Aorta (tissue), 5 donors: ENCODE measurements around the gene KLF2. TPM values are rescaled to one million over a fixed set of nuclear protein-coding genes. Genes with fewer than 3 reads are reported as not detected.

Experiments
- ATAC-seq: fragments of 200-7000 bp; cut with Tn5 transposase; one replicate; pipeline ENCODE4 v1.9.1; 2022; ENCODE audit warnings: moderate library complexity; ENCODE audit not compliant: low FRiP score
- DNase-seq, 2 donors: peaks; one replicate each; pipeline ENCODE4 v3.0.0-alpha.2; 2020
- H3K27ac ChIP-seq, 2 donors: one replicate each; pipeline ENCODE4 v1.5.1; 2013; ENCODE audit warnings: low read length in 2 of 2, mild to moderate bottlenecking in 2 of 2, moderate library complexity in 2 of 2, control low read depth in 1 of 2, inconsistent platforms in 1 of 2, low read depth in 1 of 2
- H3K27me3 ChIP-seq, 2 donors: one replicate each; pipeline ENCODE4 v1.6.1; 2013; ENCODE audit warnings: control low read depth in 1 of 2, low read length in 1 of 2, mild to moderate bottlenecking in 1 of 2, moderate library complexity in 1 of 2; ENCODE audit not compliant: insufficient read depth in 2 of 2, control insufficient read depth in 1 of 2
- H3K36me3 ChIP-seq, 2 donors: one replicate each; pipeline ENCODE4 v1.6.1; 2013; ENCODE audit warnings: control low read depth in 1 of 2, low read length in 1 of 2, mild to moderate bottlenecking in 1 of 2; ENCODE audit not compliant: insufficient read depth in 2 of 2, control insufficient read depth in 1 of 2
- H3K4me1 ChIP-seq, 2 donors: one replicate each; pipeline ENCODE4 v1.6.1; 2013; ENCODE audit warnings: low read length in 2 of 2, control low read depth in 1 of 2, mild to moderate bottlenecking in 1 of 2, moderate library complexity in 1 of 2; ENCODE audit not compliant: insufficient read depth in 2 of 2, control insufficient read depth in 1 of 2
- H3K4me3 ChIP-seq, 2 donors: one replicate each; pipeline ENCODE4 v1.5.1; 2013; ENCODE audit warnings: low read length in 2 of 2, control low read depth in 1 of 2, mild to moderate bottlenecking in 1 of 2
- H3K9me3 ChIP-seq: one replicate; pipeline ENCODE4 v1.6.1; 2013; ENCODE audit warnings: mild to moderate bottlenecking, low read length; ENCODE audit not compliant: control insufficient read depth
- WGBS, 2 donors: extraction: QIAGEN DNeasy Blood & Tissue Kit; methylation state at CpG; one replicate each; pipeline ENCODE4 v1.1.7; 2013; 5-methylcytosine and 5-hydroxymethylcytosine counted together
- intact Hi-C, 2 donors: fragments of 100-400 bp; cut with DNase I; formaldehyde crosslinking; loops; one replicate each; pipeline versions ENCODE4 v1.14.2 to v1.15.0; 2022
- polyA plus RNA-seq, 2 donors: library from polyadenylated mRNA; stranded (reverse); fragments of 200-250 nt; gene quantifications; one replicate each; pipeline ENCODE4 v1.2.3, GENCODE V29; 2013
- total RNA-seq, 2 donors: library from RNA; stranded (reverse); fragmentation: NEBNext Ultra II Directional; extraction: Animal tissue kit (Norgen Biotek cat#: 25700); gene quantifications; one replicate each; pipeline ENCODE4 v1.2.1, GENCODE V29; 2021
- donor health status: healthy with polysubstance abuse.
- donor health status: Bipolar disorder and iron deficiency.
- donor health status: DM: no; HTN: no; CAD: no.
- donor health status: DM: no; HTN: no; CAD: no.
- donor health status: DM: yes; HTN: yes; CAD: no.

The KLF2 gene
- total and polyA plus RNA-seq, 4 donors, result 4.8 to 223 (median 55.6) TPM

GRCh38 chr19:16328824-16329482 is 4.3 kb downstream of the KLF2 start:
- intact Hi-C loops, result loop anchor here (5.0 kb wide), 3 partner anchors 37 to 262 kb away; no protein-coding TSS in a partner anchor
- DNase-seq, result no peak
- H3K27me3 ChIP-seq, result no peaks in the 10 kb centered on the region
- H3K27ac ChIP-seq, result peak overlapping the region in 1 of 2 donors; percentile 91
- H3K4me3 ChIP-seq, result no peak overlapping the region
- no peaks in the 10 kb centered on the region for H3K9me3 ChIP-seq
- 65% methylated on average over 11 of the region's 11 CpGs for WGBS, 2 donors
- H3K36me3 ChIP-seq, result no peaks in the 10 kb centered on the region
- H3K4me1 ChIP-seq, result no peaks in the 10 kb centered on the region
- ATAC-seq, result no peak

GRCh38 chr19:16330368-16330801 is 5.8 kb downstream of the KLF2 start:
- no peak overlapping the region for H3K4me3 ChIP-seq
- H3K36me3 ChIP-seq, result no peaks in the 10 kb centered on the region
- DNase-seq (peak; percentile 84 to 94), ATAC-seq (peak; percentile 17)
- WGBS, 2 donors, result 46 to 62% methylated on average over 8 of the region's 8 CpGs
- intact Hi-C loops, result loop anchor here in 1 of 2 donors (5.0 kb wide), 1 partner anchor 263 kb away; no protein-coding TSS in a partner anchor
- no peaks in the 10 kb centered on the region for H3K27me3 ChIP-seq
- no peak overlapping the region for H3K27ac ChIP-seq
- no peaks in the 10 kb centered on the region for H3K4me1 ChIP-seq
- H3K9me3 ChIP-seq, result no peaks in the 10 kb centered on the region

DNA sequence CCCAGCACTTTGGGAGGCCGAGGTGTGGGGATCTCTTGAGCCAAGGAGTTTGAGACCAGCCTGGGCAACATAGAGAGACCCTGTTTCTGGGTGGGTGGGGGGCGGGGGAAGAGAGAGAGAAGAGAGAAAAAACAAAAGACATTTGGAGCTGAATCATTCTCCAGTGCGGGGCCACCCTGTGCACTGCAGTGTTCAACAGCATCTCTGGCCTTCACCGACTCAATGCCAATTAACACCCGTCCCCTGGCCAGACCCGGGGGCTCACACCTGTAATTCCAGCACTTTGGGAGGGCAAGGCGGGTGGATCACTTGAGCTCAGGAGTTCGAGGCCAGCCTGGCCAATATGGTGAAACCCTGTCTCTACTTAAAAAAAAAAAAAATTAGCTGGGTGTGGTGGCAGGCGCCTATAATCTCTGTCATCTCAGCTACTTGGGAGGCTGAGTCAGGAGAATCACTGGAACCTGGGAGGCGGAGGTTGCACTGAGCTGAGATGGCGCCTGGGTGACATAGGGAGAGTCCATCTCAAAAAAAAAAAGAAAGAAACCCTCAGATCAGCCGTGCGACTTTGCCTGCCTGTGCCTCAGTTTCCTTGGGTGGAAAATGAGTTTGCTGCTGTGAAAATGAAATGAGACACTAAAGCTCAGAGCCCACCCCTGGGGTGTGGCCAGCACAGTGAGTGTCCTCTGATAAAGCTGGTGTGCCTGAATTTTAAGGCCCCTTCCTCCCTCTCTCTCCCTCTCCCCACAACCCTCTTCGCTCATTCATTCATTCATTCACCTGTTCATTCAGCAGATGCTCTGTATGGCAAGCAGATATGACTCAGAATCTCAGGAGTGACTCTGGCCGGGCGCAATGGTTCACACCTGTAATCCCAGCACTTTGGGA is 6.4 kb downstream of the KLF2 start:
- intact Hi-C loops, result loop anchor here in 1 of 2 donors (5.0 kb wide), 1 partner anchor 264 kb away; no protein-coding TSS in a partner anchor
- Histone ChIP-seq H3K27me3 (no peaks in the 10 kb centered on the region), H3K9me3 (no peaks in the 10 kb centered on the region), H3K4me1 (no peaks in the 10 kb centered on the region), H3K4me3 (no peak overlapping the region), H3K27ac (peak overlapping the region in 1 of 2 donors; percentile 66), H3K36me3 (no peaks in the 10 kb centered on the region)
- 87 to 88% methylated on average over 16 of the region's 16 CpGs for WGBS, 2 donors
- ATAC-seq (no peak), DNase-seq (no peak)

DNA sequence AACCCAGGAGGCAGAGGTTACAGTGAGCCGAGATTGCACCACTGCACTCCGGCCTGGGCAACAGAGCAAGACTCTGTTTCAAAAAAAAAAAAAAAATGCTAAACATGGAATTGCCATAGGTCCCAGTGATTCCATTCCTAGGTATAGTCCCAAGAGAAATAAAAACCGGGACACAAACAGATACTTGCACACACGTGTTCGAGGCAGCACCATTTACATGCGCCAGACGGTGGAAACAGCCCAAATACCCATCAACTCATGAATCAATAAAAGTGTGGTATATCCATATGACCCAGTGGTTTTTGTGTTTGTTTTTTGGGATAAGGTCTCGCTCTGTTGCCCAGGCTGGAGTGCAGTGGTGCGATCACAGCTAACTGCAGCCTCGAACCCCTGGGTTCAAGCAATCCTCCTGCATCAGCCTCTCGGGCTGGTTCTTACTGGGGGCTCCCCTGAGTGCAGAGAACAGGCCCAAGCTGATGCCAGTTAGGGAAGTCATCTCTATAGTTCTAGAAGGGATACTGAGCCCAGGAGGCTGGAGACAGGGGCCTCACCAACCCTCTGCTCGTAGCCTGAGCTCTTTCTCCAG is 8.5 kb downstream of the KLF2 start:
- H3K27me3 ChIP-seq, result no peaks in the 10 kb centered on the region

GRCh38 chr19:16334411-16334810 is 9.8 kb downstream of the KLF2 start:
- DNase-seq (no peak), ATAC-seq (no peak)
- Histone ChIP-seq H3K9me3 (no peaks in the 10 kb centered on the region), H3K4me1 (no peaks in the 10 kb centered on the region), H3K27me3 (no peaks in the 10 kb centered on the region), H3K36me3 (no peaks in the 10 kb centered on the region), H3K4me3 (no peak overlapping the region), H3K27ac (no peak overlapping the region)
- intact Hi-C loops, result loop anchor here in 1 of 2 donors (5.0 kb wide), 1 partner anchor 267 kb away; no protein-coding TSS in a partner anchor
- 82 to 96% methylated on average over 1 of the region's 1 CpG for WGBS, 2 donors

More for the DNA sequence above, 8.5 kb downstream of the KLF2 start:
- Histone ChIP-seq H3K4me1 (no peaks in the 10 kb centered on the region), H3K36me3 (no peaks in the 10 kb centered on the region), H3K4me3 (no peak overlapping the region), H3K27ac (peak overlapping the region in 1 of 2 donors; percentile 10), H3K9me3 (no peaks in the 10 kb centered on the region)
- WGBS, 2 donors, result 92 to 96% methylated on average over 12 of the region's 12 CpGs
- intact Hi-C loops, result loop anchor here in 1 of 2 donors (5.0 kb wide), 1 partner anchor 266 kb away; no protein-coding TSS in a partner anchor
- DNase-seq (no peak), ATAC-seq (no peak)

DNA sequence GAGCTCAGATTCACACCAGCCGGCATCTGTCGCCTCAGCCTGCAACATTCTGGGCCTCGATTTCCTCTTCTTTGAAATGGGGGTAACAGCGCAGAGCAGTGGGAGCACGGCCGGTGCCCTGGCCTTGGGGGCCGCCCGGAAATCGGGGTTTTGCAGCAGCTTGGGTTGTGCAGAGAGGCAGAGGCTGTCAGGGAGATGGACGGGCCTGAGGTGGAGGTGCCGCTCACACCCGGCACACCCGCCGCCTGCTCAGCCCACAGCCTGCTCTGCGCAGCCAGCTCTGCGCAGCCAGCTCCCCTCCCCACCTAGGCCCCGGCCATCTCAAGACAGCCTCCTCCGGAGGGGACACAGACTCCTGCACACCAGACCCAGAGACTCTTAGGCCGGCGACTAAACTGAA is 10.6 kb downstream of the KLF2 start:
- intact Hi-C loops, result no loop called here
- H3K9me3 ChIP-seq, result no peaks in the 10 kb centered on the region
- H3K27me3 ChIP-seq, result no peaks in the 10 kb centered on the region
- no peaks in the 10 kb centered on the region for H3K36me3 ChIP-seq
- DNase-seq, result no peak
- WGBS, 2 donors, result 95 to 99% methylated on average over 20 of the region's 20 CpGs
- no peak overlapping the region for H3K27ac ChIP-seq
- H3K4me1 ChIP-seq, result no peaks in the 10 kb centered on the region
- peak; percentile 0 for ATAC-seq
- no peak overlapping the region for H3K4me3 ChIP-seq

- intact Hi-C loops, result no loop called here
- Histone ChIP-seq H3K9me3 (no peaks in the 10 kb centered on the region), H3K36me3 (no peaks in the 10 kb centered on the region), H3K4me3 (no peak overlapping the region), H3K27me3 (no peaks in the 10 kb centered on the region), H3K4me1 (no peaks in the 10 kb centered on the region), H3K27ac (no peak overlapping the region)
- ATAC-seq (no peak), DNase-seq (no peak)
- WGBS, 2 donors, result 94 to 96% methylated on average over 4 of the region's 4 CpGs
Observed at GRCh38 chr19:16336571-16336970, 11.9 kb downstream of the KLF2 start.

GRCh38 chr19:16337809-16338469 is 13.3 kb downstream of the KLF2 start:
- no peaks in the 10 kb centered on the region for H3K36me3 ChIP-seq
- ATAC-seq, result peak; percentile 19
- DNase-seq, result no peak
- no peaks in the 10 kb centered on the region for H3K9me3 ChIP-seq
- no peaks in the 10 kb centered on the region for H3K27me3 ChIP-seq
- peak overlapping the region; percentile 55 to 58 for H3K27ac ChIP-seq
- intact Hi-C loops, result loop anchor here in 1 of 2 donors (2.0 kb wide), 1 partner anchor 45 kb away; no protein-coding TSS in a partner anchor
- no peak overlapping the region for H3K4me3 ChIP-seq
- 68 to 72% methylated on average over 13 of the region's 13 CpGs for WGBS, 2 donors
- H3K4me1 ChIP-seq, result peaks cover 0 to 2% of the 10 kb centered on the region in 2 donors
